ENCODE measurements around the gene RXRA.

- TF ChIP-seq THRA (CRISPR knock-in tag; IDR thresholded peaks at IDR 0.05; ENCODE audit: borderline replicate concordance) (no peak), CTCF (CRISPR knock-in tag; IDR thresholded peaks at IDR 0.05) (no peak), ZNF350 (CRISPR knock-in tag; IDR thresholded peaks at IDR 0.05; ENCODE audit: borderline replicate concordance, low read depth) (no peak), NR2C2 (CRISPR knock-in tag; IDR thresholded peaks at IDR 0.05; ENCODE audit: borderline replicate concordance) (no peak), NFRKB (IDR thresholded peaks at IDR 0.05) (no peak), PHF8 (CRISPR knock-in tag; IDR thresholded peaks at IDR 0.05) (no peak), KAT8 (CRISPR knock-in tag; IDR thresholded peaks at IDR 0.05) (no peak), MXD3 (CRISPR knock-in tag; IDR thresholded peaks at IDR 0.05) (no peak), BORCS8-MEF2B (CRISPR knock-in tag; IDR thresholded peaks at IDR 0.05) (no peak), TAF1 (CRISPR knock-in tag; IDR thresholded peaks at IDR 0.05) (no peak), HDAC2 (CRISPR knock-in tag; IDR thresholded peaks at IDR 0.05) (no peak)
Observed at GRCh38 chr9:134419000-134419683, 92.9 kb downstream of the RXRA start.
